ENCODE results near the gene HDAC11.

Gene HDAC11

GRCh38 chr3:13492048-13492447, 11.9 kb downstream of the HDAC11 start:
- no peak overlapping the region for H3K4me2 ChIP-seq (ENCODE audit: low read length)
- H3K79me2 ChIP-seq = peaks cover 6% of the 10 kb centered on the region
- peaks cover 6% of the 10 kb centered on the region for H3K4me1 ChIP-seq
- H3K9ac ChIP-seq = no peak overlapping the region
- TF ChIP-seq, protein P1, sequence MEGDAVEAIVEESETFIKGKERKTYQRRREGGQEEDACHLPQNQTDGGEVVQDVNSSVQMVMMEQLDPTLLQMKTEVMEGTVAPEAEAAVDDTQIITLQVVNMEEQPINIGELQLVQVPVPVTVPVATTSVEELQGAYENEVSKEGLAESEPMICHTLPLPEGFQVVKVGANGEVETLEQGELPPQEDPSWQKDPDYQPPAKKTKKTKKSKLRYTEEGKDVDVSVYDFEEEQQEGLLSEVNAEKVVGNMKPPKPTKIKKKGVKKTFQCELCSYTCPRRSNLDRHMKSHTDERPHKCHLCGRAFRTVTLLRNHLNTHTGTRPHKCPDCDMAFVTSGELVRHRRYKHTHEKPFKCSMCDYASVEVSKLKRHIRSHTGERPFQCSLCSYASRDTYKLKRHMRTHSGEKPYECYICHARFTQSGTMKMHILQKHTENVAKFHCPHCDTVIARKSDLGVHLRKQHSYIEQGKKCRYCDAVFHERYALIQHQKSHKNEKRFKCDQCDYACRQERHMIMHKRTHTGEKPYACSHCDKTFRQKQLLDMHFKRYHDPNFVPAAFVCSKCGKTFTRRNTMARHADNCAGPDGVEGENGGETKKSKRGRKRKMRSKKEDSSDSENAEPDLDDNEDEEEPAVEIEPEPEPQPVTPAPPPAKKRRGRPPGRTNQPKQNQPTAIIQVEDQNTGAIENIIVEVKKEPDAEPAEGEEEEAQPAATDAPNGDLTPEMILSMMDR (IDR thresholded peaks at IDR 0.05) = no peak
- H3K27me3 ChIP-seq (ENCODE audit: control insufficient read depth, insufficient read depth, low read length) = no peaks in the 10 kb centered on the region
- H3K4me3 ChIP-seq (ENCODE audit: low read depth, low read length) = no peak overlapping the region
- H3K36me3 ChIP-seq (ENCODE audit: control insufficient read depth, insufficient read depth, low read length) = no peaks in the 10 kb centered on the region
- no peak overlapping the region for H3K27ac ChIP-seq
- no peak overlapping the region for H2AFZ ChIP-seq
- no peaks in the 10 kb centered on the region for H3K9me3 ChIP-seq (ENCODE audit: control insufficient read depth, low read length)

- Histone ChIP-seq H3K27me3 (ENCODE audit: control insufficient read depth, insufficient read depth, low read length) (no peaks in the 10 kb centered on the region), H3K27ac (no peak overlapping the region)
These were observed 13.1 kb downstream of the HDAC11 start for GRCh38 chr3:13492976-13493866.

GRCh38 chr3:13493867-13494441, 13.8 kb downstream of the HDAC11 start:
- no peak overlapping the region for H3K4me3 ChIP-seq (ENCODE audit: low read depth, low read length)
- H3K4me1 ChIP-seq = peaks cover 6% of the 10 kb centered on the region
- H3K79me2 ChIP-seq = peaks cover 6% of the 10 kb centered on the region
- no peaks in the 10 kb centered on the region for H3K9me3 ChIP-seq (ENCODE audit: control insufficient read depth, low read length)
- H3K36me3 ChIP-seq (ENCODE audit: control insufficient read depth, insufficient read depth, low read length) = no peaks in the 10 kb centered on the region
- TF ChIP-seq, protein P1 (IDR thresholded peaks at IDR 0.05) = no peak
- H3K27me3 ChIP-seq (ENCODE audit: control insufficient read depth, insufficient read depth, low read length) = no peaks in the 10 kb centered on the region
- H2AFZ ChIP-seq = no peak overlapping the region
- H3K27ac ChIP-seq = no peak overlapping the region
- no peak overlapping the region for H3K4me2 ChIP-seq (ENCODE audit: low read length)
- no peak overlapping the region for H3K9ac ChIP-seq

More at GRCh38 chr3:13492976-13493866, 13.1 kb downstream of the HDAC11 start:
- TF ChIP-seq, protein P1 (IDR thresholded peaks at IDR 0.05) = no peak
- no peaks in the 10 kb centered on the region for H3K9me3 ChIP-seq (ENCODE audit: control insufficient read depth, low read length)
- H3K4me3 ChIP-seq (ENCODE audit: low read depth, low read length) = no peak overlapping the region
- H3K9ac ChIP-seq = no peak overlapping the region
- peaks cover 6% of the 10 kb centered on the region for H3K4me1 ChIP-seq
- H3K36me3 ChIP-seq (ENCODE audit: control insufficient read depth, insufficient read depth, low read length) = no peaks in the 10 kb centered on the region
- no peak overlapping the region for H3K4me2 ChIP-seq (ENCODE audit: low read length)
- H2AFZ ChIP-seq = no peak overlapping the region
- H3K79me2 ChIP-seq = peaks cover 6% of the 10 kb centered on the region

DNA sequence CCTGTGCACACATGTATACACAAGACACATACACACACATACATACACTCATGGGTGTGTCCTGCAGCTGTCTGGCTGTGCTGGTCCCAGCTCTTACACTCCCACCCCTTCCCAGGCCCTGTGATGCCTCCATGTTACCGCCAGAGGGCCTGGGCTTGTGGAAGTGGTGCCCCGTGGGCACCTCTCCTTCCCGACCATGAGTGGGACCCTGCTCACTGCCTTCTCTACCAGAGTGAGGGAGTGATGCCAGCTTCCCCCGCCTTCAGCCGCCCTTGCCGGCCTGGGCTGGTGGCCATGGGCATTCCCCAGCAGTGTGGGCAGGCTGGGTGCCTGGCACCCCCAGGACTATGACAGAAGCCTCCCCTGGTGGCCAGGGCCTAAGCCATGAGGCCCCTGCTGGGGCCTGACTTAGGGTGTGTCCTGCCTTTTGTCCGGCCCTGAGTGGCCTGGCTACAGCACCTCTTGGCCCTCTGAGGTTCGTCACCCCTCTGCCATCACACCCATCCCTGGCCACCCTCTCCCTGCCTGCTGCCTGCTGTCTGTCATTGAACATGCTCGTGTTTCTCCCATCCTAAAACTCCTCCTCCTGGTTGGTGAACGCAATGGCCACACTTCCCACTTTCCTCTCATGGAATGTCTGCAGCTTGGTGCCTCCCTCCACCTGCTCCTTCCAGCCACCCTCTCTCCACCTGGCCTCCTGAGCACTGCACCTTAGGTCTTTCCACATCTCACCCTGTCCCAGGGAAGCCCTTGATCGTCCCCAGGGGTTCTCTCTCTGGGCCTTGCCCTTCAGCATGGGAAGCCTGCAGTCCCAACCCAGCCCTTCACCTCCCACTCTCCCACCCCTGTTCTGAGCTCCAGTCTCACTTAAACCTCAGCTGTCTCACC, 14.6 kb downstream of the HDAC11 start:
- H3K36me3 ChIP-seq (ENCODE audit: control insufficient read depth, insufficient read depth, low read length) = no peaks in the 10 kb centered on the region
- no peak overlapping the region for H3K27ac ChIP-seq
- H3K4me1 ChIP-seq = peaks cover 6% of the 10 kb centered on the region
- H3K79me2 ChIP-seq = peaks cover 6% of the 10 kb centered on the region
- H3K27me3 ChIP-seq (ENCODE audit: control insufficient read depth, insufficient read depth, low read length) = no peaks in the 10 kb centered on the region
- H3K9ac ChIP-seq = no peak overlapping the region
- H2AFZ ChIP-seq = no peak overlapping the region
- TF ChIP-seq, protein P1 (IDR thresholded peaks at IDR 0.05) = peak; percentile 20
- no peaks in the 10 kb centered on the region for H3K9me3 ChIP-seq (ENCODE audit: control insufficient read depth, low read length)
- no peak overlapping the region for H3K4me2 ChIP-seq (ENCODE audit: low read length)
- no peak overlapping the region for H3K4me3 ChIP-seq (ENCODE audit: low read depth, low read length)
